NB4 (cell line): ENCODE measurements around the gene SEMA4B.
"Not testable (repeated sequence)": the region's sequence is repeated elsewhere in the genome, so short reads cannot be mapped to it uniquely, and the experiment has no call there.

Source experiments
- DNase-seq: peaks from one replicate; pipeline ENCODE4 v3.0.0; 2010; ENCODE audit warnings: low read depth
- H3K4me3 ChIP-seq: one replicate; pipeline ENCODE4 v1.5.1; 2011; ENCODE audit warnings: mild to moderate bottlenecking, low read depth, low read length, moderate library complexity
- MAX ChIP-seq: IDR thresholded peaks from 2 replicates; pipeline ENCODE4 v1.6.1; 2011; ENCODE audit warnings: low read depth, low read length
- MYC ChIP-seq: IDR thresholded peaks from 2 replicates; pipeline ENCODE4 v1.6.1; 2011; ENCODE audit warnings: low read depth, low read length
- POLR2A ChIP-seq: IDR thresholded peaks from 2 replicates; pipeline ENCODE4 v1.6.1; 2011; ENCODE audit warnings: mild to moderate bottlenecking; ENCODE audit not compliant: insufficient read length; ENCODE audit errors: extremely low read depth
- TF ChIP-seq, protein P1 (sequence below): IDR thresholded peaks from one replicate; pipeline ENCODE4 v1.5.1; 2012; ENCODE audit warnings: low read depth, low read length

SEMA4B gene

GRCh38 chr15:90271459-90272166 is 70.5 kb downstream of the SEMA4B start:
- H3K4me3 ChIP-seq, result no peak overlapping the region
- DNase-seq, result no peak
- TF ChIP-seq POLR2A, result no peak
- TF ChIP-seq MYC, result no peak
- TF ChIP-seq, protein P1, sequence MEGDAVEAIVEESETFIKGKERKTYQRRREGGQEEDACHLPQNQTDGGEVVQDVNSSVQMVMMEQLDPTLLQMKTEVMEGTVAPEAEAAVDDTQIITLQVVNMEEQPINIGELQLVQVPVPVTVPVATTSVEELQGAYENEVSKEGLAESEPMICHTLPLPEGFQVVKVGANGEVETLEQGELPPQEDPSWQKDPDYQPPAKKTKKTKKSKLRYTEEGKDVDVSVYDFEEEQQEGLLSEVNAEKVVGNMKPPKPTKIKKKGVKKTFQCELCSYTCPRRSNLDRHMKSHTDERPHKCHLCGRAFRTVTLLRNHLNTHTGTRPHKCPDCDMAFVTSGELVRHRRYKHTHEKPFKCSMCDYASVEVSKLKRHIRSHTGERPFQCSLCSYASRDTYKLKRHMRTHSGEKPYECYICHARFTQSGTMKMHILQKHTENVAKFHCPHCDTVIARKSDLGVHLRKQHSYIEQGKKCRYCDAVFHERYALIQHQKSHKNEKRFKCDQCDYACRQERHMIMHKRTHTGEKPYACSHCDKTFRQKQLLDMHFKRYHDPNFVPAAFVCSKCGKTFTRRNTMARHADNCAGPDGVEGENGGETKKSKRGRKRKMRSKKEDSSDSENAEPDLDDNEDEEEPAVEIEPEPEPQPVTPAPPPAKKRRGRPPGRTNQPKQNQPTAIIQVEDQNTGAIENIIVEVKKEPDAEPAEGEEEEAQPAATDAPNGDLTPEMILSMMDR, result no peak
- TF ChIP-seq MAX, result no peak

- not testable (repeated sequence) for DNase-seq, H3K4me3 ChIP-seq
Observed at GRCh38 chr15:90278467-90278866, 77.3 kb downstream of the SEMA4B start.
